CD14-positive monocyte (primary cell): ENCODE results near the gene MLEC. TPM values are rescaled to one million over a fixed set of nuclear protein-coding genes. Genes with fewer than 3 reads are reported as not detected.

Experiments used
- DNase-seq, 3 donors: peaks; one replicate each; pipeline ENCODE4 v3.0.0-alpha.2; 2011 to 2022
- H2AFZ ChIP-seq: 2 replicates; pipeline ENCODE4 v1.6.0; 2012; ENCODE audit warnings: mild to moderate bottlenecking, low read depth, low read length, inconsistent platforms; ENCODE audit not compliant: insufficient read depth, poor library complexity, severe bottlenecking
- H3K27ac ChIP-seq, 2 donors: 1 replicate in 1 of 2; 2 replicates in 1 of 2; pipeline ENCODE4 v1.5.1; 2012 to 2013; ENCODE audit warnings: low read length in 2 of 2, control low read depth in 1 of 2, inconsistent platforms in 1 of 2, low read depth in 1 of 2, mild to moderate bottlenecking in 1 of 2
- H3K27me3 ChIP-seq, 2 donors: one replicate each; pipeline versions ENCODE4 v1.6.0 to v1.6.1; 2011 to 2013; ENCODE audit warnings: low read length in 2 of 2; ENCODE audit not compliant: control insufficient read depth in 2 of 2, insufficient read depth in 2 of 2
- H3K36me3 ChIP-seq, 2 donors: replicated peaks in 1 of 2; 1 replicate in 1 of 2; 2 replicates in 1 of 2; pipeline versions ENCODE4 v1.5.1 to v1.6.1; 2012 to 2013; ENCODE audit warnings: low read length in 2 of 2, control low read depth in 1 of 2, inconsistent platforms in 1 of 2, mild to moderate bottlenecking in 1 of 2; ENCODE audit not compliant: insufficient read depth in 2 of 2, control insufficient read depth in 1 of 2
- H3K4me1 ChIP-seq, 2 donors: 1 replicate in 1 of 2; 2 replicates in 1 of 2; pipeline versions ENCODE4 v1.5.1 to v1.6.1; 2012 to 2013; ENCODE audit warnings: low read length in 2 of 2, control low read depth in 1 of 2, inconsistent platforms in 1 of 2, mild to moderate bottlenecking in 1 of 2, moderate library complexity in 1 of 2; ENCODE audit not compliant: insufficient read depth in 2 of 2, control insufficient read depth in 1 of 2
- H3K4me2 ChIP-seq: replicated peaks from 2 replicates; pipeline ENCODE3; 2012; ENCODE audit warnings: low read length, moderate library complexity, mild to moderate bottlenecking; ENCODE audit not compliant: poor library complexity, severe bottlenecking; ENCODE audit errors: extremely low read depth
- H3K4me3 ChIP-seq, 3 experiments: fragments of 200-600 bp in 1 of 3; sonication (generic) in 1 of 3; replicated peaks in 1 of 3; 1 replicate in 2 of 3; 2 replicates in 1 of 3; pipeline ENCODE4 v1.5.1; 2011 to 2013; ENCODE audit warnings: low read length in 3 of 3, mild to moderate bottlenecking in 3 of 3, control low read depth in 2 of 3, low read depth in 2 of 3, inconsistent platforms in 1 of 3, moderate library complexity in 1 of 3
- H3K79me2 ChIP-seq: 2 replicates; pipeline ENCODE4 v1.6.0; 2012; ENCODE audit warnings: mild to moderate bottlenecking, control low read depth, inconsistent platforms, low read length, moderate library complexity; ENCODE audit not compliant: insufficient read depth
- H3K9ac ChIP-seq: 2 replicates; pipeline ENCODE4 v1.6.0; 2017; ENCODE audit warnings: low read length, mild to moderate bottlenecking; ENCODE audit not compliant: insufficient read depth, poor library complexity, severe bottlenecking
- H3K9me3 ChIP-seq, 2 donors: replicated peaks in 1 of 2; 1 replicate in 1 of 2; 2 replicates in 1 of 2; pipeline versions ENCODE4 v1.5.1 to v1.6.1; 2012 to 2013; ENCODE audit warnings: low read length in 2 of 2, control low read depth in 1 of 2; ENCODE audit not compliant: control insufficient read depth in 1 of 2, insufficient read depth in 1 of 2
- H4K20me1 ChIP-seq: 2 replicates; pipeline ENCODE4 v1.6.0; 2012; ENCODE audit warnings: mild to moderate bottlenecking, low read length, control low read depth, moderate library complexity; ENCODE audit not compliant: insufficient read depth
- H3K27ac Mint-ChIP-seq, 7 donors: one replicate each; pipeline ENCODE4 v1.8.0; 2020; ENCODE audit warnings: mild to moderate bottlenecking in 7 of 7, mixed read lengths in 7 of 7, moderate library complexity in 6 of 7, inconsistent platforms in 2 of 7
- H3K27me3 Mint-ChIP-seq, 3 donors: one replicate each; pipeline ENCODE4 v1.8.0; 2021 to 2022; ENCODE audit warnings: low read depth in 3 of 3, mild to moderate bottlenecking in 3 of 3, mixed read lengths in 3 of 3, moderate library complexity in 3 of 3, inconsistent platforms in 1 of 3
- H3K36me3 Mint-ChIP-seq, 2 donors: one replicate each; pipeline ENCODE4 v1.8.0; 2020; ENCODE audit warnings: mixed read lengths in 2 of 2, inconsistent platforms in 1 of 2, mild to moderate bottlenecking in 1 of 2
- H3K4me1 Mint-ChIP-seq: one replicate; pipeline ENCODE4 v1.8.0; 2020; ENCODE audit warnings: mild to moderate bottlenecking, mixed read lengths
- H3K4me3 Mint-ChIP-seq, 2 donors: one replicate each; pipeline ENCODE4 v1.8.0; 2020; ENCODE audit warnings: mild to moderate bottlenecking in 2 of 2, mixed read lengths in 2 of 2, moderate library complexity in 1 of 2
- H3K9me3 Mint-ChIP-seq, 7 donors: one replicate each; pipeline ENCODE4 v1.8.0; 2020 to 2022; ENCODE audit warnings: mixed read lengths in 7 of 7, mild to moderate bottlenecking in 6 of 7, moderate library complexity in 6 of 7, inconsistent platforms in 2 of 7
- CTCF ChIP-seq: fragments of 200-600 bp; IDR thresholded peaks from one replicate; pipeline ENCODE4 v1.8.0; 2022; ENCODE audit warnings: antibody characterized with exemption, mild to moderate bottlenecking
- WGBS: methylation state at CpG from one replicate; pipeline ENCODE4 v1.1.5; 2013; ENCODE audit warnings: missing lambda C conversion rate; ENCODE audit not compliant: insufficient coverage; 5-methylcytosine and 5-hydroxymethylcytosine counted together
- intact Hi-C, 2 donors: fragments of 100-400 bp; cut with micrococcal nuclease; formaldehyde crosslinking; loops; one replicate each; pipeline versions ENCODE4 v1.15.0 to v1.15.1; 2023
- polyA plus RNA-seq, 3 donors: library from polyadenylated mRNA; depleted of rRNA in 1 of 3; unstranded in 2 of 3; stranded (reverse) in 1 of 3; fragments of 300-500 nt in 2 of 3; fragments of >200 nt in 1 of 3; fragmentation: Illumina TruSeq in 2 of 3; gene quantifications; 1 replicate in 2 of 3; 2 replicates in 1 of 3; pipeline ENCODE4 v1.2.3, GENCODE V29; 2012 to 2021

MLEC gene
- polyA plus RNA-seq, 3 donors: 10.9 to 79.5 (median 65.3) TPM

GRCh38 chr12:120649442-120650232, 37.3 kb upstream of the MLEC start:
- Histone ChIP-seq H3K27ac (no peak overlapping the region), H3K4me2 (peak overlapping the region; percentile 75), H3K36me3 (no peaks in the 10 kb centered on the region), H3K9ac (no peak overlapping the region), H3K4me1 (peaks cover 52 to 59% of the 10 kb centered on the region in 2 donors), H3K79me2 (no peaks in the 10 kb centered on the region), H3K9me3 (no peaks in the 10 kb centered on the region), H3K27me3 (peaks cover under 1 to 15% of the 10 kb centered on the region in 2 donors), H4K20me1 (no peaks in the 10 kb centered on the region), H2AFZ (peak overlapping the region; percentile 72), H3K4me3 (peak overlapping the region; percentile 2 to 69 (median 3))
- TF ChIP-seq CTCF: peak; percentile 74
- Mint-ChIP-seq H3K27ac (peak overlapping the region in 4 of 7 donors; percentile 5 to 64 (median 26)), H3K4me1 (peaks cover 62% of the 10 kb centered on the region), H3K9me3 (peaks cover 0 to 2% (median 0%) of the 10 kb centered on the region in 7 donors), H3K4me3 (peak overlapping the region; percentile 76 to 93), H3K27me3 (peaks cover 22 to 41% (median 26%) of the 10 kb centered on the region in 3 donors), H3K36me3 (peaks cover 0 to 3% of the 10 kb centered on the region in 2 donors)
- WGBS: 1% methylated on average over 27 of the region's 33 CpGs
- intact Hi-C loops: loop anchor here (2.0 to 10.0 kb wide), 6 partner anchors 37 to 455 kb away; partner anchors contain the start of genes MLEC (in 2 of the 2), HNF1A (in 1 of the 2) and UNC119B (in 1 of the 2)
- peak in 1 of 3 donors; percentile 18 for DNase-seq

DNA sequence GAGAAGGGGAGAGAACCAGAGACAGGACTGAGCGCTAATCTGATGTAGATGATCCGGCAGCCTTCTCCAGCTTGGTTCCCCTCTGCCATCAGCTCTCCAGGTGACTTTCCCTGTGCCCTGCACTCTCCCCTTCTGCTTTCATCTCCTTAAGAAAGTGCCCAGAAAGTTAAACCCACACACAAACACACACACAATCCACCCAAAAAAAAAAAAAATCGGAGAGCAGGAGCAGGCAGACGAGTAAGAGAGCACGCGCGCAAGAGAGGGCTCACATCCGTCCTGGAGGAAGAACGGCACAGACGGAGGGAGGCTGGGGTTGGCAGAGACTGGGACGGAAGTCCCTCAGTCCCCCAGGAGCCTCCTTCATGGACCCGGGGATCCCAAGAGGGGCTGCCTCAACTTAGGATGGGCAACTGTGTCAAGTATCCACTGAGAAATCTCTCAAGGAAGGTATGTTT, 36.7 kb upstream of the MLEC start:
- intact Hi-C loops: loop anchor here in 1 of 2 donors (5.0 kb wide), 1 partner anchor 37 kb away; the partner anchor contains the start of gene MLEC
- Mint-ChIP-seq H3K4me1 (peaks cover 67% of the 10 kb centered on the region), H3K9me3 (peaks cover 0 to 1% (median 0%) of the 10 kb centered on the region in 7 donors), H3K27me3 (peaks cover 19 to 35% (median 21%) of the 10 kb centered on the region in 3 donors), H3K36me3 (peaks cover 0 to 3% of the 10 kb centered on the region in 2 donors), H3K4me3 (peak overlapping the region in 1 of 2 donors; percentile 93), H3K27ac (peak overlapping the region in 1 of 7 donors; percentile 5)
- peak overlapping the region in 1 of 3 experiments; percentile 69 for H3K4me3 ChIP-seq
- H3K4me2 ChIP-seq: peak overlapping the region; percentile 75
- WGBS: 43% methylated on average over 9 of the region's 12 CpGs
- H3K27ac ChIP-seq: no peak overlapping the region
- no peak for DNase-seq
- no peaks in the 10 kb centered on the region for H4K20me1 ChIP-seq
- peaks cover 0 to 9% of the 10 kb centered on the region in 2 donors for H3K27me3 ChIP-seq
- H3K36me3 ChIP-seq: no peaks in the 10 kb centered on the region
- H3K79me2 ChIP-seq: no peaks in the 10 kb centered on the region
- TF ChIP-seq CTCF: no peak
- no peaks in the 10 kb centered on the region for H3K9me3 ChIP-seq
- H2AFZ ChIP-seq: peak overlapping the region; percentile 72
- peaks cover 54 to 64% of the 10 kb centered on the region in 2 donors for H3K4me1 ChIP-seq
- no peak overlapping the region for H3K9ac ChIP-seq
